H9 (cell line): ENCODE results near the gene RABGAP1L. TPM values are rescaled to one million over a fixed set of nuclear protein-coding genes. Genes with fewer than 3 reads are reported as not detected.

Experiments used
- DNase-seq: peaks from one replicate; pipeline ENCODE4 v3.0.0-alpha.2; 2017
- H2AFZ ChIP-seq: one replicate; pipeline ENCODE4 v1.6.1; 2013; ENCODE audit warnings: mild to moderate bottlenecking, low read length, control low read depth, moderate library complexity
- H2AK5ac ChIP-seq: 2 replicates; pipeline ENCODE4 v1.6.1; 2013; ENCODE audit warnings: low read length, control low read depth, mixed read lengths; ENCODE audit not compliant: insufficient read length
- H2BK120ac ChIP-seq: one replicate; pipeline ENCODE4 v1.6.1; 2013; ENCODE audit warnings: low read depth, mild to moderate bottlenecking, low read length, control low read depth, inconsistent platforms; ENCODE audit not compliant: poor library complexity, severe bottlenecking
- H2BK12ac ChIP-seq: 2 replicates; pipeline ENCODE4 v1.6.1; 2013; ENCODE audit warnings: low read length, control low read depth, mixed read lengths, low read depth; ENCODE audit not compliant: insufficient read length
- H2BK15ac ChIP-seq: 2 replicates; pipeline ENCODE4 v1.6.1; 2013; ENCODE audit warnings: low read depth, low read length, control low read depth
- H2BK20ac ChIP-seq: one replicate; pipeline ENCODE4 v1.6.1; 2013; ENCODE audit warnings: low read depth, mild to moderate bottlenecking, low read length, control low read depth, inconsistent platforms; ENCODE audit not compliant: poor library complexity, severe bottlenecking
- H2BK5ac ChIP-seq: 2 replicates; pipeline ENCODE4 v1.6.1; 2013; ENCODE audit warnings: low read length, control low read depth, mixed read lengths; ENCODE audit not compliant: insufficient read length
- H3K14ac ChIP-seq: 2 replicates; pipeline ENCODE4 v1.6.1; 2013; ENCODE audit warnings: low read length, control low read depth; ENCODE audit not compliant: insufficient read depth
- H3K18ac ChIP-seq: 2 replicates; pipeline ENCODE4 v1.6.1; 2013; ENCODE audit warnings: low read depth, mild to moderate bottlenecking, mixed read lengths, low read length, control low read depth; ENCODE audit not compliant: insufficient read length
- H3K23ac ChIP-seq: 2 replicates; pipeline ENCODE4 v1.6.1; 2013; ENCODE audit warnings: low read length, control low read depth, mixed read lengths, low read depth; ENCODE audit not compliant: insufficient read length
- H3K23me2 ChIP-seq: 2 replicates; pipeline ENCODE4 v1.6.1; 2013; ENCODE audit warnings: low read depth, mild to moderate bottlenecking, mixed read lengths, low read length, control low read depth; ENCODE audit not compliant: insufficient read length, poor library complexity, severe bottlenecking
- H3K27ac ChIP-seq: 2 replicates; pipeline ENCODE4 v1.5.1; 2013; ENCODE audit warnings: low read length, control low read depth, mixed read lengths, low read depth; ENCODE audit not compliant: insufficient read length
- H3K27me3 ChIP-seq: 2 replicates; pipeline ENCODE4 v1.6.1; 2013; ENCODE audit warnings: low read length, control low read depth, inconsistent platforms; ENCODE audit not compliant: insufficient read depth
- H3K4ac ChIP-seq: 2 replicates; pipeline ENCODE4 v1.6.1; 2013; ENCODE audit warnings: low read depth, mild to moderate bottlenecking, control low read depth, inconsistent platforms, low read length, moderate library complexity
- H3K4me1 ChIP-seq: 2 replicates; pipeline ENCODE4 v1.6.1; 2013; ENCODE audit warnings: low read length, control low read depth, inconsistent platforms; ENCODE audit not compliant: insufficient read depth
- H3K4me2 ChIP-seq: 2 replicates; pipeline ENCODE4 v1.6.1; 2013; ENCODE audit warnings: low read length, control low read depth, mixed read lengths; ENCODE audit not compliant: insufficient read length, insufficient read depth
- H3K56ac ChIP-seq: 2 replicates; pipeline ENCODE4 v1.6.1; 2013; ENCODE audit warnings: low read depth, mild to moderate bottlenecking, mixed read lengths, low read length, control low read depth; ENCODE audit not compliant: insufficient read length
- H3K79me1 ChIP-seq: 2 replicates; pipeline ENCODE4 v1.6.1; 2013; ENCODE audit warnings: low read depth, mild to moderate bottlenecking, moderate library complexity, low read length, control low read depth, inconsistent platforms; ENCODE audit not compliant: insufficient read depth, poor library complexity, severe bottlenecking
- H3K79me2 ChIP-seq: 2 replicates; pipeline ENCODE4 v1.6.1; 2013; ENCODE audit warnings: low read length, control low read depth, inconsistent platforms; ENCODE audit not compliant: insufficient read depth
- H3K9ac ChIP-seq: 2 replicates; pipeline ENCODE4 v1.6.1; 2013; ENCODE audit warnings: low read length, control low read depth, mixed read lengths; ENCODE audit not compliant: insufficient read length; ENCODE audit errors: extremely low read depth
- H3K9me3 ChIP-seq: one replicate; pipeline ENCODE4 v1.6.1; 2013; ENCODE audit warnings: low read depth, low read length, inconsistent platforms; ENCODE audit not compliant: control insufficient read depth
- H3T11ph ChIP-seq: one replicate; pipeline ENCODE4 v1.6.1; 2013; ENCODE audit warnings: mild to moderate bottlenecking, low read length, control low read depth, inconsistent platforms
- H4K20me1 ChIP-seq: one replicate; pipeline ENCODE4 v1.6.1; 2013; ENCODE audit not compliant: control insufficient read depth, insufficient read length, insufficient read depth
- H4K5ac ChIP-seq: 2 replicates; pipeline ENCODE4 v1.6.1; 2013; ENCODE audit warnings: low read depth, mild to moderate bottlenecking, mixed read lengths, low read length, control low read depth; ENCODE audit not compliant: insufficient read length
- H4K8ac ChIP-seq: replicated peaks from 2 replicates; pipeline ENCODE4 v1.6.1; 2013; ENCODE audit warnings: low read length, control low read depth, mixed read lengths, low read depth; ENCODE audit not compliant: insufficient read length
- H4K91ac ChIP-seq: 2 replicates; pipeline ENCODE4 v1.6.1; 2013; ENCODE audit warnings: low read depth, mild to moderate bottlenecking, moderate library complexity, mixed read lengths, low read length, control low read depth; ENCODE audit not compliant: insufficient read length
- H3K27ac Mint-ChIP-seq, 3 experiments: 2 replicates in 2 of 3; 3 replicates in 1 of 3; pipeline ENCODE4 v1.8.0; 2020 to 2021; ENCODE audit warnings: mixed read lengths in 3 of 3, mild to moderate bottlenecking in 1 of 3, moderate library complexity in 1 of 3
- H3K27me3 Mint-ChIP-seq: 2 replicates; pipeline ENCODE4 v1.8.0; 2021; ENCODE audit warnings: low read depth, mild to moderate bottlenecking, moderate library complexity, mixed read lengths
- H3K36me3 Mint-ChIP-seq, 3 experiments: 2 replicates in 2 of 3; 3 replicates in 1 of 3; pipeline ENCODE4 v1.8.0; 2020 to 2021; ENCODE audit warnings: low read depth in 3 of 3, mixed read lengths in 3 of 3; ENCODE audit not compliant: insufficient read depth in 1 of 3
- H3K4me1 Mint-ChIP-seq, 2 experiments: 2 replicates each; pipeline ENCODE4 v1.8.0; 2020; ENCODE audit warnings: mixed read lengths in 2 of 2
- H3K4me3 Mint-ChIP-seq, 2 experiments: 2 replicates in 1 of 2; 3 replicates in 1 of 2; pipeline ENCODE4 v1.8.0; 2020 to 2021; ENCODE audit warnings: mild to moderate bottlenecking in 2 of 2, mixed read lengths in 2 of 2, moderate library complexity in 1 of 2
- H3K9me3 Mint-ChIP-seq, 2 experiments: 2 replicates in 1 of 2; 3 replicates in 1 of 2; pipeline ENCODE4 v1.8.0; 2020; ENCODE audit warnings: mild to moderate bottlenecking in 2 of 2, mixed read lengths in 2 of 2, moderate library complexity in 1 of 2
- WGBS: extraction: QIAGEN DNeasy Blood & Tissue Kit; methylation state at CpG from one replicate; pipeline ENCODE4 v1.1.7; 2013; ENCODE audit warnings: missing lambda C conversion rate, low lambda C conversion rate, mixed read lengths; ENCODE audit not compliant: insufficient read length; ENCODE audit errors: extremely low coverage; 5-methylcytosine and 5-hydroxymethylcytosine counted together
- total RNA-seq: library from RNA; stranded (reverse); gene quantifications from 2 replicates; pipeline ENCODE4 v1.2.1, GENCODE V29; 2021
- TF ChIP-seq, protein P1 (sequence below): fragments of 200-600 bp; sonication (generic); conservative IDR thresholded peaks from 3 replicates; pipeline ENCODE4 v1.8.0; 2021; ENCODE audit warnings: antibody characterized with exemption, mild to moderate bottlenecking

RABGAP1L gene
- total RNA-seq, 1 experiment from 2014 or later = 147 TPM

DNA sequence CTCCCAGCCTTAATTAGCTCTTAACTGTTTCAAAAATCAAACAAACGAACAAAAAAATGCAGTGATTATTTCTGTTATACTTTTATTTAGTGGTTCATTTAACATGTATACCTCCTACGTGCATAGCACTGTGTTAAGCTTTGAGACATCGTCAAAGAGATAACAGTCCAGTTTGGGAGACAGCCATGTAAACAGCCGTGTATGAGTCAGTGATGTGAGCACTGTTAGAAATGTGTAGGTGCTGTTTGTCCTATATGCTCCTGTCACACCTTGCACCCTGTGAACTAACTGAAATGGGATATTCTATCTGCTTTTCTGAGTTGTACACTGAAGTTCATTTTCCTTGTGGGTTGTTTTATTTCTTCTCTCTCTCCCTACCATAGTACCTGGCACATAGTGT lies 730.7 kb downstream of the RABGAP1L start:
- no peak overlapping the region for H3K9ac ChIP-seq
- no peak overlapping the region for H2AK5ac ChIP-seq
- H3K23me2 ChIP-seq = no peaks in the 10 kb centered on the region
- no CpG with 5 or more reads among the region's 4 CpGs for WGBS
- no peak overlapping the region for H2BK15ac ChIP-seq
- Mint-ChIP-seq H3K4me3 (no peak overlapping the region), H3K27ac (peak overlapping the region in 1 of 3 experiments; percentile 89; a peak in 4 of 7 replicates), H3K4me1 (peaks cover 5 to 11% of the 10 kb centered on the region in 2 experiments), H3K27me3 (no peaks in the 10 kb centered on the region), H3K36me3 (peaks cover 30 to 83% (median 82%) of the 10 kb centered on the region in 3 experiments), H3K9me3 (peaks cover 7 to 8% of the 10 kb centered on the region in 2 experiments; a peak in 3 of 5 replicates)
- no peak overlapping the region for H2AFZ ChIP-seq
- H4K20me1 ChIP-seq = no peaks in the 10 kb centered on the region
- H3K27ac ChIP-seq = no peak overlapping the region
- no peak for DNase-seq
- peaks cover 31% of the 10 kb centered on the region; the same call in 1 of the 2 replicates for H3K79me2 ChIP-seq
- no peak overlapping the region for H2BK12ac ChIP-seq
- H4K91ac ChIP-seq = no peak overlapping the region
- H3K56ac ChIP-seq = no peak overlapping the region
- peaks cover 15% of the 10 kb centered on the region for H3K79me1 ChIP-seq
- H4K8ac ChIP-seq = no peak overlapping the region
- H3K18ac ChIP-seq = no peak overlapping the region
- H3K9me3 ChIP-seq = no peaks in the 10 kb centered on the region
- peak overlapping the region; percentile 72 for H2BK5ac ChIP-seq
- H2BK120ac ChIP-seq = no peak overlapping the region
- no peak overlapping the region for H4K5ac ChIP-seq
- no peak overlapping the region for H3T11ph ChIP-seq
- H3K14ac ChIP-seq = no peak overlapping the region
- TF ChIP-seq, protein P1, sequence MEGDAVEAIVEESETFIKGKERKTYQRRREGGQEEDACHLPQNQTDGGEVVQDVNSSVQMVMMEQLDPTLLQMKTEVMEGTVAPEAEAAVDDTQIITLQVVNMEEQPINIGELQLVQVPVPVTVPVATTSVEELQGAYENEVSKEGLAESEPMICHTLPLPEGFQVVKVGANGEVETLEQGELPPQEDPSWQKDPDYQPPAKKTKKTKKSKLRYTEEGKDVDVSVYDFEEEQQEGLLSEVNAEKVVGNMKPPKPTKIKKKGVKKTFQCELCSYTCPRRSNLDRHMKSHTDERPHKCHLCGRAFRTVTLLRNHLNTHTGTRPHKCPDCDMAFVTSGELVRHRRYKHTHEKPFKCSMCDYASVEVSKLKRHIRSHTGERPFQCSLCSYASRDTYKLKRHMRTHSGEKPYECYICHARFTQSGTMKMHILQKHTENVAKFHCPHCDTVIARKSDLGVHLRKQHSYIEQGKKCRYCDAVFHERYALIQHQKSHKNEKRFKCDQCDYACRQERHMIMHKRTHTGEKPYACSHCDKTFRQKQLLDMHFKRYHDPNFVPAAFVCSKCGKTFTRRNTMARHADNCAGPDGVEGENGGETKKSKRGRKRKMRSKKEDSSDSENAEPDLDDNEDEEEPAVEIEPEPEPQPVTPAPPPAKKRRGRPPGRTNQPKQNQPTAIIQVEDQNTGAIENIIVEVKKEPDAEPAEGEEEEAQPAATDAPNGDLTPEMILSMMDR = no peak
- H3K4me1 ChIP-seq = no peaks in the 10 kb centered on the region
- no peak overlapping the region for H3K4me2 ChIP-seq
- H2BK20ac ChIP-seq = no peak overlapping the region
- H3K27me3 ChIP-seq = no peaks in the 10 kb centered on the region
- no peak overlapping the region for H3K4ac ChIP-seq
- no peak overlapping the region for H3K23ac ChIP-seq
